NCI-H524 (cell line): ENCODE results near the gene FHDC1.

Source experiments
- DNase-seq, 2 experiments: peaks; one replicate each; lab custom pipeline; 2025; lab: John Stamatoyannopoulos, UW

Gene FHDC1

DNA sequence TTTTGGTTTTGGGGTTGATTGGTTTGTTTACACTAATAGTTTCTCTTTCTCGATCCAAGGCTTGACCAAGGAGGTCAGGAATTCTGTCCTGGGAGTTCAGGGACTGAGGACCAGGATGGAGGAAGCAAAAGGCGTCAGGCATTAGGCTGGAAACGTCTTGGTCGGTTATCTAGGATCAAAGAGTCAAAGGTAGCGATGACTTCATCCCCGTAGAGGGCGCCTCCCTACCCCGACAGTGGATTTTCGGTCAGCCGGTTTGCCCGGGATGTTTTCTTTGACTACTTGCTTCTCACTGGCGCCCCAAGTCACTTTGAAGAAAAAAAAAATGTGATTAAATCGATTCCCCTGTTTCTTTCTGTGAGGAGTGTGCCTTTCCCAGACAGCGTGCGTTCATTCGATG lies 980 bp upstream of the FHDC1 start:
- DNase-seq = peak in 1 of 2 experiments; percentile 35

DNA sequence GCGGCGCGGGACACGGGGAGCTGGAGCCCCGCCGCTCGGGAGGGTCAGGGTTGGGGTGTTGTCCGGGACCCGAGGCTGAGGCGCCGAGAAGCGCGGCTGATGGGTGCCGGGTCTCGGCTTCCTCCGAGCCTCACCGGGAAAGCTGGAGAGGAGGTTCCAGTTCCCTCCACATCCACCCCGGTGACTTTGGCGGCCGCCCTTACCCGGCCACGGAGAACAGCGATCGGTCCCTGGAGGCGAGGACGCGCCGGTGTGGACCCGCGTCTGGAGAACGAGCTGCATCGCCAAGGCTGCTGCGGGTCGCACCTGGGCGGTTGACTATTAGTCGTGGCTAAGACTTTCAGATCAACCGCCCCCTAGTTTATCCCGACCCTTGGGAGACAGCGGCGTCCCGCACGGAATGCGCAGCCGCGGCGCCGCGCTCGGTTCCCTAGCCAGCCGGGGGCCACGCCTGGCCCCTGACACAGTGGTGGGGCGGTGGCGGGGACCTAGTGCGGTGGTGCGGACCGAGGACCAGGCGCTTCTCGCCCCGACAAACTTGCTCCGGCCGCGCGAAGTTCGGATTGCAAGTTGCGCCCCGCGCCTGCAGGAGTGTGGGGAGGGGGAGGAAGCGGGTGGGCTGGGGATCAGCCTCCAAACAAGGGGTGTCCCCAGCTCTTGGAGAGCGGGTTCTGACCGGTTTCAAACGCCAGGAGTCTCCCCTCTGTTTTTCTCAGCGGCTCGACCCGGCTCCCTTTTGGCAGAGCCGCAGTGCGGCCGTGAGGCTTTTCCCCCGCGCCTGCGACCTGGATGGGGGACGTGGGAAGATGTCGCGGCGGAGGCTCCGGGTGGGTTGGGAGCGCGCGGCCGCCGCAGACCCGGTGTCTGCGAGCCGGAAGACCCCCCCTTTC lies 568 bp downstream of the FHDC1 start:
- peak in 1 of 2 experiments; percentile 30 for DNase-seq

DNA sequence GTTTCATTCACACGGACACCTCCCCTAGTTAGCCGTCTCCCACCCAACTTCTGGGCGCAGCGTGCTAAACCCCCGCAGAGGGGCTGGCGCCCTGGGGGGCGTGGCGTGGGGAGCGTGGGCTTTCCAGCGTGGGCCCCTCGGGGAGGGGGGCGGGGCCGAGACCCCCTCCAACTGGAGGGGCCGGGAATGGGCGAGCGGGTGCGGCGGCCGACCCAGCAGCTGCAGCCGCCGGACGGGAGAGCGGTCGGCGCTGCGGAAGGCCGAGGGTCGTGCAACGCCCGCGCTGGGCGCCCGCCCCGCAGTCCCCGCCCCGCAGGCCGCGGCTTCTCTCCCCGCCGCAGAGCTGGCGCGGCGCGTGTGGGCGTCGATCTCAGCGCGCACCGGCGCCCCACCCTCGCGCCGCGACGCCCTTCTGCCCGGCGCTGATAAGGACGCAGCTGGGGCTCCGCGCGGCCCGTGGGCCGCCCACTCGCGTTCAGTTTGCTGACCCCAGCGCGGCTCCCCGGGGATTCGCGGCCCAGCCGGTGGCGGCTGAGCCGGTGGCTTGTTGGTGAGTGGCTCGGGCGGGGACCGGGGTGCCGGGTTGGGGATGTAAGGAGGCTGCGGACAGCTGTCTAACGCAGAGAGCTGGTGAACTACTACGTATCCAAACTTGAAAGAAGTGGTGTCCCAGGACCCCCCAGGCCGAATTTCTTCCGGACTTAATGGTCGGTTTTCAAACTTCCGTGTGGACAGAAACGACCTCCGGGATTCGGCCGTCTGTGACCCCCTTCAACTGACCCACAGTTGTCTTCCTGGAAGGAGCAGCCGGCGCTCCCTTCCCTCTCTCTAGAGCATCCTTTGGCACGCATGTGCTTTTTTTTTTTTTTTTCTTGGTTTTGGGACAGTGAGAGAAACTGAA lies 1.5 kb downstream of the FHDC1 start:
- DNase-seq = no peak

DNA sequence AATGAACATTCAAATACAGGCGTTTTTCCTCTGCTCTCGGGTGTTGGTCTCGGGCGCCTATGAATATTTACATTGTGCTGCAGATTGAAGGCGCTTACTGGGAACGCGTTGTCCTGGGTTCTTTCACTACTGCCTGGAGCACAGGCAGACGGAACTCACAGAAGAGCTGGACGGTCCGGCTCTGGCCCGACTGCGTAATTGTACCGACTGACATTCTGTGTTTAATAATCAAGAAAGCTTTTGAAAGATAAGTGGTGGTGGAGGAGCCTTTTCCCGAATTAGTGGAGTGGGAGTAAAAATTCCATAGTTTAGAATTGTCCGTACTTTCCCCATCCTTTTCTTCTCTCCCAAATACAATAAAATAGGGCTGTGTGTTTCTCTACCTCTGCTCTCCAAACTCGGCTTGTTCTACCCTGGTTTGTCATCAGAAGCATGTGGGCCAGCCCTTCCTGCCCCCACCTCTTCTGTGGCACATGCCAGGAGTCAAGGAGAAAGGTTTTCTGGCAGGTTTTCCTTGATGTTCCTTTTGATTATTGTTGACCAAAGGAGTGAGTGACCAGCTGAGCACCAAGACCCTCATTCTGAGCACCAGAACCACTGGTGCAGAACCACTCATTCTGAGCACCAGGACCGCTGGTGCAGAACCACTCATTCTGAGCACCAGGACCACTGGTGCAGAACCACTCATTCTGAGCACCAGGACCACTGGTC lies 2.3 kb downstream of the FHDC1 start:
- DNase-seq = no peak

DNA sequence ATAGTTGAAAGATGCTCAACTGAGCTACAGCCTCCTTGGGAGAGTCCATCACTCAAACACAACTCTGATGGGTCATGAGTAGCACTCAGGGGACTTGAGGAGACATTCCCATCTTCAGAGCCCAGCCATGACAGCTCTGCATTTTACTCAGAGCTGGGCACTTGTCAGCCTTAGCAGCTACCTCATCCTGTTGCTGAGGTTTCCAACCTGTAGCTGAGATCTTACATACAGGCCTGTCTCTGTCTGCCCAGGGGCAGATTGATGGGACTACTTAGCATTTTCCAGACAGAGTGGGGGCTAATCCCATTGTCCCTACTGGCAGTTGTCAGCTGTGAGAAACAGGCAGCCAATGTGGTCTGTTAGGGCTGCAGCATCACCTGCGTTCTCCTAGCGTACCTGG lies 3.5 kb downstream of the FHDC1 start:
- DNase-seq = peak in 1 of 2 experiments; percentile 5

DNA sequence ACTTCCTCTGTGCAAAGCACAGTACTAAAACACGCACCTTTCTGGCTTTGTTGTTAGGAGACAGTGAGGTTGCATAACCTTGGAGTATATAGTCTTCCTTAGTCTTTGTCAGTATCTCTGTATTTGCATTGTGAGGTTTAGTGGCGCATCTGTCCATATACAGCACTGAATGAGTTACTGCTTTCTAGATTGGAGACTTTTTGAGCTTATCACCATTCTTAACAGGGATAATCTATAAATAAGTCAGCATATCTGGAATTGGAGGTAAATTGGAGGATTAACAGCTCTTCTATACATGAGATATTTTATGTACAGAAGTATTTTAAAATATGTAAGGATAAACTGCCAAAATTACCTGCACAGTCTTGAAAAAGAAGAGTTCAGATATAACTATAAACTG lies 4.3 kb downstream of the FHDC1 start:
- DNase-seq = no peak

DNA sequence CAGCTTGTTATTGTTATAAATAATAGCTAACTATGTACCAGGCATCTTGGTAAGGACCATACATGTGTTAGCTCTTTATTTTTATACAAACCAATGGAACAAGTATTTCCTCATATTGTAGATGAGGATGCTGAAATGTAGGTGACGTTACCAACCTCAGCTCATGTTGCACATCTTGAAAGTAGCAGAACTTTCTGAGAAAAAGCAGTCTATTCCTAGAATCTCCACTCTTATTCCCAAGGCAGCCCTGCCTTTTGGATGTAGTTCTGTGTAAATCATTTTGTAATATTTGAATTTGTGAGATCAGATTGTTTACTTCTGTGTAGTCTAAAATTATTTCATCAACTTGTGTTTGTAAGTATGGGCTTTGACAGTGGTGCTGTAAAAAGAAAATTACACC lies 5.3 kb downstream of the FHDC1 start:
- no peak for DNase-seq

DNA sequence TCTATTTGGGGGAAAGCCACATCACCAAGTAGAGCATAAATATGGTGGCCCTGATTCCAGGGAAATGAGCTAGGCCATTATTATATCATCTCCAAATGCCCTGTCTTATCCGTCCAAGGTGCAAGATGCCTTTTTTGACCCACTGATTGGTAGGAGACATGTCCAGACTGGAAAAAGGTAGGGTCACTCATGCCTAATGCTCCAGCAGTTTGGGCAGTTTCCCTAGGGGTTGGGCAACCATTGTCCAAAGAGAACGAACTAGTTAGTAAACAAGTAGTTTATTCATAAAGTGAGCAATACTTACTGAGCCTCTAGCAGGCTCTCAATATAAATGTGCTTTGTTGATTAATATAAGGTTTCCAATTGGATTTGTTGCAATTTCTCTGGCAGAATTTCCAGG lies 6.2 kb downstream of the FHDC1 start:
- DNase-seq = no peak

DNA sequence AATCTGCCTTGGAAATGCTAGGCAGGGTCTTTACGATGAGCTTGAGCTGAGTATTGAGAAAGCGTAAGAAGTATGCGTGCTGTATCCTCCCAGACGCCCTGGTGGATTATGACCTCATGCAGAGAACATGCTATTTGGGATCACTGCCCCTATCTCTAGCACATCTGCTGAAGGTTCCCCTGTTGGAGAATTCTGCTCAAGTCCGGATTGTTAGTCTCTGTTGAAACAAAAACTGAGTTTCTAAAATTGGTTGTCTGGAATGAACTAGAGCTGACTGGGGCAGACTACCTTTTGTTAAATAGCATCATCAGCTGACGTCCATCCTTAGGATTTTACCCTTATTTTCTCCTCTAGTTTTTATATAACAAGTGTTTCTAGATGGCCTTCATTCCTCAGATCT lies 7.5 kb downstream of the FHDC1 start:
- DNase-seq = no peak

DNA sequence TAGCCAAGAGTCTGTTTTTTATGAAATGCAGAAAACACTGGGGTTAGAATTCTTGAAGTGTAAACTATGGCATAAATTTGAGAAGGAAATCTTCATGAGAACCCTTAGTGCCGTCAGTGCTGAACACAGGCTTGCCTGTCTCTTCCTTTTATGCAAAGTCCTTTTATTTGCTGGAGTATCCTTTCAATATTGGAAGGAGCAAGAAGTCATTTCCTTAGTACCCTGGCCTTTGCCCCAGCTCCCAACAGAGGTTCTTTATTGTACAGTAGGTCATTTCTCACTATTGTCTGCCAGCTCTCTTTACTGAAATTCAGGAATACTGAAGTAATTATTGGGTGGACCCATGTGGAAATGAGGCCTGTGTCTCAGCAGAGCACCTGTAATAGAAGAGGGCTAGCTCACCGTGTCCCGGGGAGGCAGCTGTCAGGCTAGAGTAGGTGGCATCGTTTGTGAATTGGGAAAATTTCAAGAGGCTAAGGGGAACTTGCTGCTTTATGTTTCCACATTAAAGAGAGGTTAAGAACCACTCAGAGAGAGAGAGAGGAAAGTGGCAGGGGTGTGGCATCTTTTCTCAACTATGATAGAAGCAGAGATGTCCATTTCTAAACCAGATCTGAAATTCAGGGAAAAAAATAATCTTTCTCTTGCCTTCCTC lies 8.7 kb downstream of the FHDC1 start:
- DNase-seq = no peak

DNA sequence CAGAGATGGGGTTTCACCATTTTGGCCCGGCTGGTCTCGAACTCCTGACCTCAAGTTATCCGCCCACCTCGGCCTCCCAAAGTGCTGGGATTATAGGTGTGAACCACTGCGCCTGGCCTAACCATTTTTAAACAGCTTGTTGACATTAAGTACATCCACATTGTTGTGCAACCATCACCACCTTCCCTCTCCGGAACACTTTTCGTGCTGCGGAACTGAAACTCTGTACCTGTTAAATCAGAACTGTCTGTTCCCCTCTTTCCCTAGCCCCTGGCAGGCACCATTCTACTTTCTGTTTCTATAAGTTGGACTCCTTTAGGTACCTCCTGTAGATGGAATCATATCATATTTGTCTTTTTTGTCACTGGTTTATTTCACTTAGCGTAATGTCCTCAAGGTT lies 9.5 kb downstream of the FHDC1 start:
- no peak for DNase-seq

DNA sequence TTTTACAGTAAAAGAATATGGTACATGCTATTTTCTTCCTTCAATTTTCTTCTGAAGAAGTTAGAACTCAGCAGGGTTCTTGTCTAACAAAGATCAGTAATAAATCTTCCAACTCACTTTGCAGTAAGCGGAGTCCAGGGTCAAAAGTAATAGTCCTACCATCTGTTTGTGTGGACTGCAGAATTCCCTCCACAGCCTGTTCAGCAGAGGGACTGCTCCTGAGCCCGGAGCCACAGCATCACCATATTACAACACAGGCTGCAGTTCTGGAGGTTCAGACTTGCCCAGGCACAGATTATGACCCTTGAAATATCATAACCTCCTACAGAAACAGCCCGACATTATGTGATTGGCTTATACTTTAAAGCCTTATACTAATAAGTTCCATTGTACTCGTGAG lies 10.3 kb downstream of the FHDC1 start:
- DNase-seq = peak in 1 of 2 experiments; percentile 14

DNA sequence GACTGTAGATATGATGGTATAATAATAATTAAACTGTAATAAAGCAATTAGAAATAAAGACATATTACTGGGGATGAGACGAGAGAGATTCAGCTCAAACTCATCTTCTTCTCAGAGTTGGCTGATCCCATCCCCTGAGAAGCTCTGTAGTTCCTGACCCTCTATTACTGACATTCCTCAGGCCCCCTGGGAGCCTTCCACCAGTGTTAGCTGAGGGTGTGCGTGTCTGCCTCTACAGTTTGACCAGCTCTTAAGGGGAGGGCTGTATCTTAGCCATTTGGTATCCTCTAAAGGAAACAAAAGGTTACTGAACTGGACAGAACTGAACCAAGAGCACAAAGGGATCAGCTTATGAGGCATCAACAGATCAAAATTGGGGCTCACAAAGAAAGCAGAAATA lies 11.2 kb downstream of the FHDC1 start:
- no peak for DNase-seq

DNA sequence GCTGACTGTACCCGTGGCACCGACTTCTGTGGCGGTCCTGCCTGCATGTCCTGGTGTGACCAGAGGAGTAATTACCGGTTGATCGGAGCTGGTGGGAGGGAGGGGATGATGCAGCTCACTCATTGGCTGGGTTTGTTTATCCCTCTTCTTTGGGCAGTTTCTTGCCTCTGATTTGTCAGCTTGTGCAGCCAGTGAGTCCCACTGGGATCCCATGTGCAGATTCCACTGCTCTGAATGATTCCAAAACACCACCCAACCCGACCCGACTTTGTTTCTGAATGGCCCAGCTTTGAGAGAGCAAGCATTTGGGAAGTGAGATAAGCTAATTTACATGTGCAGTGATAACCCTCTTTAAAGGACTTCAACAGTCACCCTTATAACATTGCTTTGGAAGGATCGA lies 13.8 kb downstream of the FHDC1 start:
- DNase-seq = no peak

DNA sequence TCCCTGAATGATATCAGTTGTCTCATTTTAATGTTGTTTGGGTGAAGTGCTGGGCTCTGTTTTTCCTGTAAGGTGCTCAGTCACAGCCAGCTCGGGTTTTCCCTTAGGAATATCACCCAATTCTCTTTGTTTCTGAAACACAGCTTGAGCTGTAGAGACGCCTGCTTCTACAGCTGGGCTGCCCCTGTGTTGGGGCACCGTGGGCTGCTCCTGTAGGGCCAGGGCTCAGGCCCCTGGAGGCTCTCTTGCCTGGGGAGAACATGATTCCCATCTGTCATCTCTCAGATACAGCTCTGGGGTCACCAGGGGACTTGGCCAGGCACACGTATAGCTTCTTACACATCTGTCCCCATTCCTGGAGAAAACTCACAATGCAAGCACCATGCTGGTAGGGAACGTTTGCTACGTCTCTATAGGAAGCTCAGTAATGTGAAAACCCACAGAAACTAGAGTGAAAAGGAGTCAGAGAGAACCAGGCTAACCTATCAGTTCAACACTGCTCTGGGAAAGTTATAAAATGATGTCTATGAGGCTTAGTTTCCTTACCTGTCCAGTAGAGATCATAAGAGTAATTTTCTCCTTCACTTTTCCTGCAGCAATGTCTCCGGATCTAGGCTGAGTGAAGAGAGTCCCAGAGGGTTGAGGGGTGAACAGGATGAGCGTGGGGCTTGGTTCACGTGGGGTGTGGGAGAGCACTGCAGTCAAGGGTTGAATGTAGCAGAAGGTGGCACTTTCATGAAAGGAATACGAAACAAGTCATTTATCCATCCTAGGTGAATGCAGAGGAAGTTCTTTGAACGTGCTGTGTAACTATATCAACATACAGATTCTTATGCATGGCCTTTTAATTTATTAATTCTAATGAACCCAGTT lies 14.5 kb downstream of the FHDC1 start:
- DNase-seq = peak in 1 of 2 experiments; percentile 32

DNA sequence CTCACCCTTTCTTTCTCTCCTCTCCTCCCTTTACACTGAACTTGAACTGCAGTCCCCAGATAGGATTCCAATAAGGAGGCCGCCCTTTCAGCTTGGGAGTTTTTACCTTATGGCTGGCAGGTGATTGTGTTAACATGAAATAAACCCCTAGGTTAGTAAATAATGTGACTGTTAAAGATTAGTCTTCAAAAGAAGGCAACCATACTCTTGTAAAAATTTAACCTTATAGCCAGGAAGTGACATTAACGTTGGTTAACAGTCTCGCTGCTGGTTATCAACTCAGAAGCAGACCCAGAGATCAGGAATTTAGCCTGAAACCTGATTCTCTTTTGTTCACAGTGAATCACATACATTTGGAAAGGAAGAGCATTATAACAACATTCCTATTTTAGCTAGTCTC lies 15.2 kb downstream of the FHDC1 start:
- no peak for DNase-seq

DNA sequence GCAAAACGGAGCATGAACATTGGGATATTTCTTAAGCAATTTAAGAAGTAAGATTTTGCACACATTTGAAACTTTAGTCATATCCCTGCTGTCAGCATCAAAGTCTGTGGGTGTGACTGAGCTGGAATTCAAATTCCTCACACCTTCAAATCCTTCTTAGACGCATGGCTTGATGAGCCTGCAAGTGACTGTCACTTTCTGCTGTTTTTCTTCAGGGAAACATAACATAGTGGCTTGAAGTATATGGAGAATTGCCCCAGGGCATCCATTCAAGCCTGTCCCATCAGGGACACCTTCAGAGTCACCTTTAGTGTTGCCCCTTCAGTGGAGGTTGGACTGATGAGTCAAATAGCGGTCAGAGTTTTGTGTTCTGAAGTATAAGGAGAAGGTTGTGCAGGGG lies 17.4 kb downstream of the FHDC1 start:
- no peak for DNase-seq

DNA sequence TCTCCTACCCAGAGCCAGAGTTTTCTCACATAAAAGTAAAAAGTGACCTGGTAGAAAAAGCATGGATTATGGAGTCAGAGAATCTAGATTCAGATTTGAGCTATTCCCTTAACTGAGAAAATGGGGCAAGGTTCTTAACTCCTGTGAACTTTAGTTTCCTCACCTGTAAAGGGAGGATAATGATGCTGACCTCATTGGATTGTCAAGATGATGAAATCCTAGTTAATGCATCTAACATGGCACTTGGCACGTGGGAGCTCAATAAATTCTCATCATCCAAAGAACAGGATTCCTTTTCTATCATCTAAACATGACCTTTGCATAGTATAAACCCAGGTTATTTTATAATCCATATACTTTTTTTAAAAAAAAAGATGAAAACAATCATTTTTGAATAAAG lies 18.6 kb downstream of the FHDC1 start:
- no peak for DNase-seq

DNA sequence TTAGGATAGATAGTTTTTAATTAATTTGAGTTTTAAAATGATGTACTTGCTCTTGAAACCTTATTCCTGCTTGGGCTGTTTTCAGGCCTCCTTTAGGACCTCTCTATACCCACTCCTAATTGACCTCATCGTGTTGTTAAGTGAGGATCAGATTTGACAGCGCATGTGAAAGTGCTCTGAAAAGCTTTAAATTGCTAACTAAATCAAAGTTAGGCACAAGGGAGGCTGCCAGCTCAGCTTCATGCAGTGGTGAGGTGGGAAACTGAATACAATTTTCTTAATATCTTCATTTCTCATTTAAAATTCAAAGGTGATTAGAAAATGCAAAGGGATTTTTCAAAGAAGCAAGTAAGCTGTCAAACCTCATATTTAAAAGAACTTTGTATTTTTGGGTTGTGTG lies 20.0 kb downstream of the FHDC1 start:
- no peak for DNase-seq

DNA sequence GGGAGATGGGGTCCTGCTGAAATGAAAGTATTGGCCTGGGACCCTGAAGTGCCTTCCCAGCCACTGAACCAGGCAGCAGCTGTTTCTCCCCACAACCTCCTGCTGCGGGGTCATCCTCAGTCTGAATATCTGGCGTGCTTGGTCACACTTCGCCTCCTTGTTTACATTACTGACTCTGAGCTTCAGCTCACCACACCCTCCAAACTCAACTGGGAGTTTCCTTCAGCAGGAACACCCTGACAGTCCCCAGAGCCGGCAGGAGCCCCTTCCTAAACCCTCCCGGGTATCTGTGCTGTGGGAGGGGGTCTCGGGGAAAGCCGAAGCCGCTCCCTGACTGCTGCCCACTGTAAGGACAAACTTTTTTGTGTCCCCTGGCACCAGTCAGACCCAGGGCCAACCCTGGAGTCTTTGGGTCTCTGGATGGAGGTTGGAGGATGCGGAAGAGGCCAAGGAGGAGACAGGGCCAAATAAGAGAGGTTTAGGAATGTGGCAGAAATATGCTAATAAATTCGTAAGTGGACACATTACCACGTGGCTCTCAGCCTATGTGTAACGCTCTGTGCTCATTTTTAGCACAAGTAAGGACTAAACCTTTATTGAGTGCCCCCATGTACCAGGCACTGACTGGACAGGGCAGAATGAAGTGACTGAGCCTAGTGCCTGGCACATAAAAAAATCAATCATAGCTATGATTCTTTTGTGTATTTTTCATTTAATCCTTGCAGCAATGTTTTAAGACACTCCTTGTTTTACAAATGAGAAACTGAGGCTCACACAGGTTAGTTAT lies 20.7 kb downstream of the FHDC1 start:
- DNase-seq = no peak
